AG04450 (cell line): ENCODE results near the gene TRERF1. TPM values are rescaled to one million over a fixed set of nuclear protein-coding genes. Genes with fewer than 3 reads are reported as not detected.
A peak's percentile ranks its signal among the peaks of the same experiment; 100 is the strongest.

Experiments
- CTCF ChIA-PET: fragments of 300-600, 350-600 bp; formaldehyde crosslinking; extraction: SDS; loops from one replicate; lab custom pipeline; 2022; ENCODE audit warnings: antibody characterized with exemption, inconsistent platforms; lab: Charles Lee
- POLR2A ChIA-PET: fragments of 350-600 bp; formaldehyde crosslinking; extraction: SDS; loops from one replicate; lab custom pipeline; 2021; ENCODE audit warnings: antibody characterized with exemption, inconsistent platforms; lab: Yijun Ruan, JAX
- DNase-seq: peaks from one replicate; pipeline ENCODE4 v3.0.0-alpha.2; 2011; ENCODE audit warnings: low read depth, low spot score
- H3K27ac ChIP-seq: one replicate; pipeline ENCODE4 v1.5.1; 2012; ENCODE audit warnings: low read depth, low read length, control low read depth
- H3K27me3 ChIP-seq: one replicate; pipeline ENCODE4 v1.6.0; 2012; ENCODE audit warnings: low read length; ENCODE audit not compliant: control insufficient read depth, insufficient read depth
- H3K4me3 ChIP-seq: 2 replicates; pipeline ENCODE4 v1.5.1; 2011; ENCODE audit warnings: mild to moderate bottlenecking, low read depth, low read length, control low read depth
- H3K9me3 ChIP-seq: 2 replicates; pipeline ENCODE4 v1.5.1; 2012; ENCODE audit warnings: low read length; ENCODE audit not compliant: control insufficient read depth, insufficient read depth
- CTCF ChIP-seq: IDR thresholded peaks from 2 replicates; pipeline ENCODE4 v1.5.1; 2011; ENCODE audit warnings: low read depth, low read length, control low read depth, inconsistent platforms
- polyA plus RNA-seq: library from polyadenylated mRNA; depleted of rRNA; stranded (reverse); fragments of >200 nt; gene quantifications from 2 replicates; pipeline ENCODE4 v1.2.3, GENCODE V29; 2011

Gene TRERF1
- polyA plus RNA-seq, 1 experiment, result 7.3 TPM

GRCh38 chr6:42229506-42230119 is 222.1 kb downstream of the TRERF1 start:
- H3K9me3 ChIP-seq, result no peaks in the 10 kb centered on the region
- TF ChIP-seq CTCF, result no peak
- POLR2A ChIA-PET, result no interaction called here
- H3K27ac ChIP-seq, result no peak overlapping the region
- CTCF ChIA-PET, result interaction anchor here (0.8 to 4.5 kb wide), 5 partner anchors 15 to 318 kb away, joined by 3 to 34 read pairs (median 3); no protein-coding TSS in a partner anchor
- no peak overlapping the region for H3K4me3 ChIP-seq
- H3K27me3 ChIP-seq, result no peaks in the 10 kb centered on the region
- DNase-seq, result no peak

- TF ChIP-seq CTCF, result no peak
- Histone ChIP-seq H3K4me3 (no peak overlapping the region), H3K9me3 (no peaks in the 10 kb centered on the region), H3K27me3 (no peaks in the 10 kb centered on the region), H3K27ac (no peak overlapping the region)
- ChIA-PET CTCF (interaction anchor here (4.5 kb wide), 1 partner anchor 319 kb away, joined by 34 read pairs; no protein-coding TSS in a partner anchor), POLR2A (no interaction called here)
- no peak for DNase-seq
Measured at GRCh38 chr6:42228305-42228704, 223.4 kb downstream of the TRERF1 start.

GRCh38 chr6:42227173-42227850 is 224.4 kb downstream of the TRERF1 start:
- no peak for TF ChIP-seq CTCF
- H3K27me3 ChIP-seq, result no peaks in the 10 kb centered on the region
- no peak overlapping the region for H3K4me3 ChIP-seq
- CTCF ChIA-PET, result interaction anchor here (0.7 to 4.6 kb wide), 4 partner anchors 13 to 320 kb away, joined by 3 to 45 read pairs (median 12); no protein-coding TSS in a partner anchor
- POLR2A ChIA-PET, result interaction anchor here (0.6 to 1.6 kb wide), 2 partner anchors 225 to 368 kb away, joined by 3 to 6 read pairs; no protein-coding TSS in a partner anchor
- DNase-seq, result no peak
- H3K27ac ChIP-seq, result peak overlapping the region; percentile 66
- no peaks in the 10 kb centered on the region for H3K9me3 ChIP-seq

- TF ChIP-seq CTCF, result no peak
- Histone ChIP-seq H3K4me3 (no peak overlapping the region; the same call in 1 of the 2 replicates), H3K9me3 (no peaks in the 10 kb centered on the region), H3K27me3 (no peaks in the 10 kb centered on the region), H3K27ac (peak overlapping the region; percentile 66)
- ChIA-PET CTCF (interaction anchor here (2.3 to 4.6 kb wide), 3 partner anchors 12 to 321 kb away, joined by 10 to 45 read pairs (median 14); no protein-coding TSS in a partner anchor), POLR2A (interaction anchor here (0.6 to 1.6 kb wide), 2 partner anchors 177 to 226 kb away, joined by 5 to 6 read pairs; no protein-coding TSS in a partner anchor)
- no peak for DNase-seq
Measured at GRCh38 chr6:42226645-42227143, 225.0 kb downstream of the TRERF1 start.
